Osteoblast (primary cell): Measurements from ENCODE around the gene RCAN3. TPM values are rescaled to one million over a fixed set of nuclear protein-coding genes. Genes with fewer than 3 reads are reported as not detected.
"Not testable (repeated sequence)": the region's sequence is repeated elsewhere in the genome, so short reads cannot be mapped to it uniquely, and the experiment has no call there.

Experiments
- DNase-seq: peaks from one replicate; pipeline ENCODE4 v3.0.0; 2011; ENCODE audit warnings: low spot score, mixed read lengths; ENCODE audit not compliant: insufficient read length; ENCODE audit errors: missing footprints
- H2AFZ ChIP-seq: 2 replicates; pipeline ENCODE4 v1.6.0; 2011; ENCODE audit warnings: mild to moderate bottlenecking, low read length
- H3K27ac ChIP-seq: 2 replicates; pipeline ENCODE4 v1.5.1; 2011; ENCODE audit warnings: mild to moderate bottlenecking, low read depth, low read length, moderate library complexity
- H3K27me3 ChIP-seq: 2 replicates; pipeline ENCODE4 v1.6.0; 2012; ENCODE audit warnings: mild to moderate bottlenecking, control low read depth, inconsistent platforms, low read length, moderate library complexity; ENCODE audit not compliant: insufficient read depth
- H3K36me3 ChIP-seq: 2 replicates; pipeline ENCODE4 v1.5.1; 2011; ENCODE audit warnings: mild to moderate bottlenecking, low read length, control low read depth, moderate library complexity; ENCODE audit not compliant: insufficient read depth
- H3K4me1 ChIP-seq: 2 replicates; pipeline ENCODE4 v1.5.1; 2011; ENCODE audit warnings: mild to moderate bottlenecking, low read length, control low read depth, moderate library complexity; ENCODE audit not compliant: insufficient read depth
- H3K4me2 ChIP-seq: 2 replicates; pipeline ENCODE4 v1.6.0; 2011; ENCODE audit warnings: mild to moderate bottlenecking, low read length; ENCODE audit not compliant: insufficient read depth
- H3K4me3 ChIP-seq: fragments of 200-600 bp; sonication (generic); 3 replicates; pipeline ENCODE4 v1.5.1; 2012; ENCODE audit warnings: mild to moderate bottlenecking, low read length, inconsistent platforms; ENCODE audit not compliant: insufficient read depth
- H3K79me2 ChIP-seq: 2 replicates; pipeline ENCODE4 v1.6.0; 2012; ENCODE audit warnings: mild to moderate bottlenecking, low read length, control low read depth, inconsistent platforms; ENCODE audit not compliant: insufficient read depth
- H3K9me3 ChIP-seq: 2 replicates; pipeline ENCODE4 v1.5.1; 2011; ENCODE audit warnings: low read depth, low read length, control low read depth
- H4K20me1 ChIP-seq: 2 replicates; pipeline ENCODE4 v1.6.0; 2012; ENCODE audit warnings: mild to moderate bottlenecking, low read length, control low read depth; ENCODE audit not compliant: insufficient read depth
- total RNA-seq: library from RNA; depleted of rRNA; stranded (reverse); fragments of >200 nt; gene quantifications from 2 replicates; pipeline ENCODE4 v1.2.3, GENCODE V29; 2012
- TF ChIP-seq, protein P1 (sequence below): IDR thresholded peaks from 2 replicates; pipeline ENCODE4 v1.5.1; 2011; ENCODE audit warnings: mild to moderate bottlenecking, low read depth, low read length, moderate library complexity; ENCODE audit errors: extremely low read depth

The RCAN3 gene
- total RNA-seq, 1 donor, result 1.8 TPM

DNA sequence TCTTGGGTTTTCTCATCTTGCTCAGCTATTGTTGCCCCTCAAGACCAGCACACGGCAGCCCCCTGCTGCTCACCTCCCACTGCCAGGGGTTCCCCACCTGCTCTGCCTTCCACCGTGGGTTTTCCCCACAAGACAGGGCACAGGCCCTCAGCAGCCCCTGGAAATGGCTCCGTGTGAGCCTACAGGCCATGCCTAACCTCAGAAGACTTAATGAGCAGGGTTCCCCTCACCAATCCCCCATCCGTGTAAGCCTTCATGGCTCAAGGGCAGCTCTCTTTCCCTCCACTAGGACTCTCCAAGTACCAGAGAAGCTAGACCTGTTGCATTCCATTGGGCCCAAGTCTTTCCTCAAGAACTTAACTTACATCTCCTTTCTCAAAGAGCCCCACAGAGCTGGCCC is 18.4 kb upstream of the RCAN3 start:
- H2AFZ ChIP-seq, result no peak overlapping the region
- H3K4me1 ChIP-seq, result no peaks in the 10 kb centered on the region
- DNase-seq, result no peak
- no peak overlapping the region for H3K4me2 ChIP-seq
- H3K9me3 ChIP-seq, result no peaks in the 10 kb centered on the region
- no peak overlapping the region for H3K4me3 ChIP-seq
- no peaks in the 10 kb centered on the region for H3K36me3 ChIP-seq
- H3K27ac ChIP-seq, result no peak overlapping the region
- H4K20me1 ChIP-seq, result no peaks in the 10 kb centered on the region
- no peaks in the 10 kb centered on the region for H3K79me2 ChIP-seq
- TF ChIP-seq, protein P1, sequence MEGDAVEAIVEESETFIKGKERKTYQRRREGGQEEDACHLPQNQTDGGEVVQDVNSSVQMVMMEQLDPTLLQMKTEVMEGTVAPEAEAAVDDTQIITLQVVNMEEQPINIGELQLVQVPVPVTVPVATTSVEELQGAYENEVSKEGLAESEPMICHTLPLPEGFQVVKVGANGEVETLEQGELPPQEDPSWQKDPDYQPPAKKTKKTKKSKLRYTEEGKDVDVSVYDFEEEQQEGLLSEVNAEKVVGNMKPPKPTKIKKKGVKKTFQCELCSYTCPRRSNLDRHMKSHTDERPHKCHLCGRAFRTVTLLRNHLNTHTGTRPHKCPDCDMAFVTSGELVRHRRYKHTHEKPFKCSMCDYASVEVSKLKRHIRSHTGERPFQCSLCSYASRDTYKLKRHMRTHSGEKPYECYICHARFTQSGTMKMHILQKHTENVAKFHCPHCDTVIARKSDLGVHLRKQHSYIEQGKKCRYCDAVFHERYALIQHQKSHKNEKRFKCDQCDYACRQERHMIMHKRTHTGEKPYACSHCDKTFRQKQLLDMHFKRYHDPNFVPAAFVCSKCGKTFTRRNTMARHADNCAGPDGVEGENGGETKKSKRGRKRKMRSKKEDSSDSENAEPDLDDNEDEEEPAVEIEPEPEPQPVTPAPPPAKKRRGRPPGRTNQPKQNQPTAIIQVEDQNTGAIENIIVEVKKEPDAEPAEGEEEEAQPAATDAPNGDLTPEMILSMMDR, result no peak
- H3K27me3 ChIP-seq, result no peaks in the 10 kb centered on the region

DNA sequence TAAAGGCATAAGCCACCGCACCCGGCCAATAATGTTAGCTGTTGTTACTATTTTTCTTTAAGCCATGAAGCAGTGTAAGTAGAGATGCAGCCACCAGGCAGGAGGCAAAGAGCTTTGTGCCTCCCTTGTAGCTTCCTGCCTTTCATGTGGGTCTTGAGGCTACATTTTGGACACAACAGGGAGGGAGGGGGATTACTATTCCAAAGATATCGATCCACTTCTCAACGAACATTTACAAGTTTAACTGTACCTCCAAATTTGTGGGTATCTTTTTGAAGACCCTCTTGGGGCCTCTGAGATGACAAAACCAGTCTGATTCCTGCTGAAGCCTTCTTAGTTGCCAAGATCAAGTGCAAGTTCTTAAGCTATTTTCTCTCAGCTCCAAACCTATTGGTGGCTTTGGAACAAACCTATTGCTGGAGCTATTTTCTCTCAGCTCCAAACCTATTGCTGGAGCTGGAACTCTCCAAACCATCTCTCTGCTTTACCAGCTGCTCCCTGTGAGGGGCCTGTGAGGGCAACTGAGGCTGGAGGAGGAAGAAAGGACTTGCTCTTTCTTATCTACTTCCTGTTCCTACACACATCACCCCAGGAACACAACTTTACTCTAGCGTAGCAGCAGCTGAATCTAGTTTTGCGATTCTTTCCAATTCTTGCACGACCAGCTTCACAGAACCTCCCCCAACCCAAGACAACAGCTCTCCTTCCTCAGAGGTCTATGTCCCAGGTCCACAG is 16.1 kb upstream of the RCAN3 start:
- DNase-seq, result no peak
- H3K27ac ChIP-seq, result no peak overlapping the region
- H3K4me2 ChIP-seq, result no peak overlapping the region
- H3K4me3 ChIP-seq, result no peak overlapping the region
- TF ChIP-seq, protein P1, result no peak
- no peaks in the 10 kb centered on the region for H3K36me3 ChIP-seq
- no peaks in the 10 kb centered on the region for H3K4me1 ChIP-seq
- no peak overlapping the region for H2AFZ ChIP-seq
- no peaks in the 10 kb centered on the region for H3K9me3 ChIP-seq
- no peaks in the 10 kb centered on the region for H4K20me1 ChIP-seq
- H3K79me2 ChIP-seq, result no peaks in the 10 kb centered on the region
- no peaks in the 10 kb centered on the region for H3K27me3 ChIP-seq

DNA sequence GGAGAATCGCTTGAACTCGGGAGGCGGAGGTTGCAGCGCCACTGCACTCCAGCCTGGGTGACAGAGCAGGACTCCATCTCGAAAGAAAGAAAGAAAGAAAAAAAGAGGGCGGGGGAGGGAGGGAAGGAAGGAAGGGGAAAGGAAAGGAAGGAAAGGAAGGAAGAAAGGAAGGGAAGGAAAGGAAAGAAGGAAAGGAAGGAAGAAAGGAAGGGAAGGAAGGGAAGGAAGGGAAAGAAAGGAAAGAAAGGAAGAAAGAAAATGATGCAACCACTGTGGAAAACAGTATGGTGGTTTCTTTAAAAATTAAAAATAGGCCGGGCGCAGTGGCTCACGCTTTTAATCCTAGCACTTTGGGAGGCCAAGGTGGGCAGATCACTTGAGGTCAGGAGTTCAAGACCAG is 15.2 kb upstream of the RCAN3 start:
- Histone ChIP-seq H3K27me3 (no peaks in the 10 kb centered on the region), H3K79me2 (no peaks in the 10 kb centered on the region), H3K9me3 (no peaks in the 10 kb centered on the region), H3K36me3 (no peaks in the 10 kb centered on the region), H4K20me1 (no peaks in the 10 kb centered on the region), H3K4me2 (no peak overlapping the region), H3K4me1 (no peaks in the 10 kb centered on the region), H3K27ac (no peak overlapping the region), H3K4me3 (no peak overlapping the region), H2AFZ (no peak overlapping the region)
- TF ChIP-seq, protein P1, result no peak
- DNase-seq, result no peak

DNA sequence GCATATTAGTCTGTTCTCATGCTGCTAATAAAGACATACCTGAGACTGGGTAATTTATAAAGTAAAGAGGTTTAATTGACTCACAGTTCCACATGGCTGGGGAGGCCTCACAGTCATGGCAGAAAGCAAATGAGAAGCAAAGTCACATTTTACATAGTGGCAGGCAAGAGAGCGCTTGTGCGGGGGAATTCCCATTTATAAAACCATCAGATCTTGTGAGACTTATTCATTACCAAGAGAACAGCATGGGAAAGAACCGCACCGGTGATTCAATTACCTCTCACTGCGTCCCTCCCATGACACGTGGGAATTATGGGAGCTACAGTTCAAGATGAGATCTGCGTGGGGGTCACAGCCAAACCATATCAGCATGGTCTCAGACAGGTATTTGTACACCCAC is 14.5 kb upstream of the RCAN3 start:
- H2AFZ ChIP-seq, DNase-seq, H4K20me1 ChIP-seq, H3K4me1 ChIP-seq, H3K27me3 ChIP-seq, H3K36me3 ChIP-seq, H3K27ac ChIP-seq, H3K4me3 ChIP-seq, H3K9me3 ChIP-seq, H3K4me2 ChIP-seq, H3K79me2 ChIP-seq: not testable (repeated sequence)
